Inflammatory macrophage treated with lipopolysaccharide for 4 hours (primary cell): ENCODE data around the gene KRT4.
"Not testable (repeated sequence)": the region's sequence is repeated elsewhere in the genome, so short reads cannot be mapped to it uniquely, and the experiment has no call there.

Source experiments
- DNase-seq: peaks from one replicate; pipeline ENCODE4 v3.0.0-alpha.2; 2020

Gene KRT4

GRCh38 chr12:52771088-52771487, 42.8 kb downstream of the KRT4 start:
- no peak for DNase-seq

- DNase-seq = peak; percentile 7
Measured at GRCh38 chr12:52769946-52770345, 44.0 kb downstream of the KRT4 start.

- DNase-seq = no peak
Measured at GRCh38 chr12:52769354-52769753, 44.6 kb downstream of the KRT4 start.

- DNase-seq = no peak
Measured at GRCh38 chr12:52768479-52769200, 45.3 kb downstream of the KRT4 start.

- no peak for DNase-seq
Measured at GRCh38 chr12:52767427-52767826, 46.5 kb downstream of the KRT4 start.

- no peak for DNase-seq
Measured at GRCh38 chr12:52767020-52767379, 46.9 kb downstream of the KRT4 start.

- no peak for DNase-seq
Measured at GRCh38 chr12:52766351-52767019, 47.4 kb downstream of the KRT4 start.

GRCh38 chr12:52765702-52766101, 48.2 kb downstream of the KRT4 start:
- DNase-seq = no peak

- DNase-seq = no peak
Measured at GRCh38 chr12:52763991-52764390, 49.9 kb downstream of the KRT4 start.

- DNase-seq = no peak
Measured at GRCh38 chr12:52763036-52763659, 50.8 kb downstream of the KRT4 start.

GRCh38 chr12:52761802-52762201, 52.1 kb downstream of the KRT4 start:
- DNase-seq = no peak

GRCh38 chr12:52761218-52761617, 52.7 kb downstream of the KRT4 start:
- not testable (repeated sequence) for DNase-seq

- DNase-seq = no peak
Measured at GRCh38 chr12:52760623-52761022, 53.3 kb downstream of the KRT4 start.

GRCh38 chr12:52759695-52760094, 54.2 kb downstream of the KRT4 start:
- DNase-seq = no peak

GRCh38 chr12:52759218-52759617, 54.7 kb downstream of the KRT4 start:
- DNase-seq = peak; percentile 34

- DNase-seq = no peak
Measured at GRCh38 chr12:52757449-52758176, 56.3 kb downstream of the KRT4 start.
